Osteocyte (in vitro differentiated cells): Measurements from ENCODE around the gene EIF4A3. TPM values are rescaled to one million over a fixed set of nuclear protein-coding genes. Genes with fewer than 3 reads are reported as not detected.

ENCODE experiments used
- DNase-seq: peaks from one replicate; pipeline ENCODE4 v3.0.0; 2021; ENCODE audit warnings: mixed read lengths; ENCODE audit not compliant: unreplicated experiment; ENCODE audit errors: extremely low spot score
- H3K27ac Mint-ChIP-seq: one replicate; pipeline ENCODE4 v1.8.0; 2021; ENCODE audit warnings: mild to moderate bottlenecking, mixed read lengths; ENCODE audit not compliant: unreplicated experiment
- H3K27me3 Mint-ChIP-seq: one replicate; pipeline ENCODE4 v1.8.0; 2021; ENCODE audit warnings: mixed read lengths; ENCODE audit not compliant: unreplicated experiment
- H3K36me3 Mint-ChIP-seq: one replicate; pipeline ENCODE4 v1.8.0; 2021; ENCODE audit warnings: mixed read lengths; ENCODE audit not compliant: unreplicated experiment
- H3K4me1 Mint-ChIP-seq: one replicate; pipeline ENCODE4 v1.8.0; 2021; ENCODE audit warnings: mixed read lengths; ENCODE audit not compliant: unreplicated experiment
- H3K4me3 Mint-ChIP-seq: one replicate; pipeline ENCODE4 v1.8.0; 2021; ENCODE audit warnings: mild to moderate bottlenecking, moderate library complexity, mixed read lengths; ENCODE audit not compliant: unreplicated experiment
- H3K9me3 Mint-ChIP-seq: one replicate; pipeline ENCODE4 v1.8.0; 2021; ENCODE audit warnings: mixed read lengths; ENCODE audit not compliant: unreplicated experiment
- CTCF ChIP-seq: fragments of 200-600 bp; sonication (generic); IDR thresholded peaks from 2 replicates; pipeline ENCODE4 v1.5.0; 2021; ENCODE audit warnings: antibody characterized with exemption, mild to moderate bottlenecking, moderate library complexity
- total RNA-seq: library from RNA; stranded (reverse); gene quantifications from 2 replicates; pipeline ENCODE4 v1.2.1, GENCODE V29; 2021

The EIF4A3 gene
- total RNA-seq, 1 donor from 2014 or later: 85.7 TPM

DNA sequence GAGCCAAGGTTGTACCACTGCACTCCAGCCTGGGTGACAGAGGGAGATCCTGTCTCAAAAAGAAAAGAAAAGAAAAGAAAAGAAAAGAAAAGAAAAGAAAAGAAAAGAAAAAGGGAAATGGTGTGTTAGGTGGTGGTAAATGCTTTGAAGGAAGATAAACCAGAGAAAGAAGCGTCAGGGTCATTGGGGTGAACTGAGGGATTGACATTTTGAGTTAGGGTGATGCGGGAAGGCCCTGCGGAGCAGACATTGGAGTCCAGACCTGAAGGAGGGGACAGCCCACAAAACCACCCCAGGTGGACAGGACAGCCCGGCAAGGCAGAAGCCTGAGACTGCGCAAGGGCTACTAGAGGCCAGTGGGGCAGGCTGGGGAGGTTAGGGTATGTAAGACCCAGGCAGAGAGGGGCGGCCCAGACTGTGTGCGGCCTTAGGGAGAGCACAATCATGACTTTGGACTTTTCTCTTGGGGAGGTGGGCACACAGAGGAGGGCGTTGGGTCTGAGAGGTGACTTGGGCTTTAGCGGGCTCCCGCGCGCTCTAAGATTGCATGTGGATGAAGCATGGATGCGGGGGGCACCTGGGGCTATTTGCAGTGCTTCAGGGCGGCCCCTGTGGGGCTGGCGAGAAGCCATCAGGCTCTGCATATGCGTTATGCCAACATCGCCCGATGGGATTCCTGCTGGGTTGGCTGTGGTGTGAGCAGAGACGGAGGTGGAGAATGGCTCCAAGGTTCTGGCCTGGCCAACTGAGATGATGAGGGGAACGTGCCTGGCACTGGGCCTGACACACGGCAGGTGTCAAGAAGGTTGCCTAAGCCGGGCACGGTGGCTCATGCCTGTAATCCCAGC lies 48.9 kb downstream of the EIF4A3 start:
- H3K4me3 Mint-ChIP-seq: no peak overlapping the region
- no peak for DNase-seq

GRCh38 chr17:80097127-80097621 lies 49.8 kb downstream of the EIF4A3 start:
- no peak for TF ChIP-seq CTCF
- no peak overlapping the region for H3K27ac Mint-ChIP-seq
- peaks cover 8% of the 10 kb centered on the region for H3K4me1 Mint-ChIP-seq
- H3K27me3 Mint-ChIP-seq: peaks cover 6% of the 10 kb centered on the region
- no peaks in the 10 kb centered on the region for H3K9me3 Mint-ChIP-seq
- no peaks in the 10 kb centered on the region for H3K36me3 Mint-ChIP-seq
- H3K4me3 Mint-ChIP-seq: no peak overlapping the region
- DNase-seq: no peak

More for the DNA sequence above, 48.9 kb downstream of the EIF4A3 start:
- Mint-ChIP-seq H3K9me3 (no peaks in the 10 kb centered on the region), H3K4me1 (peaks cover 14% of the 10 kb centered on the region), H3K27ac (no peak overlapping the region), H3K27me3 (peaks cover 2% of the 10 kb centered on the region), H3K36me3 (no peaks in the 10 kb centered on the region)
- TF ChIP-seq CTCF: no peak

DNA sequence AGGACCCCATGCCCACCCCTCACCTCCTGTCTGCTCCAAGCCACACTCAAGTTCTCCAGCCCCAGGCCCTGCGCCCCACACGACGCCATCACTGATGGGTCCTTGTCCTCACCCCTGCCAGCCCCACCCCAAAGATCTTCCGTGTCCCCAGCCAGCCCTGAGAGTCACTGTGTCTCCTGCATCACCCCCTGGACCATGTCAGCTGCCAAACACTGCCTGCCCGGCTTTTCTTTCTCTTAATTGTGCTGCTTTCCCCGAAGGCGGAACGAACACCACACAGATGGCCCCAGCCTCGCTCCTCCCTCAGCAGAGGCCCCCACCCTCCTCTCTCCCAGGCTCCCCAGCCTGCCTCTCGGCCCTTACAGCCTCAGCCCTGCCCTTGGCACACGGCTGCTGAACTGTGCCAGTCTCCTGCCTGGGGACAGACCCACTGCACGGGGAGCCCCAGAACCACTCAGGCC lies 50.3 kb downstream of the EIF4A3 start:
- Mint-ChIP-seq H3K4me1 (peaks cover 5% of the 10 kb centered on the region), H3K9me3 (no peaks in the 10 kb centered on the region), H3K4me3 (no peak overlapping the region), H3K27me3 (peaks cover 6% of the 10 kb centered on the region), H3K27ac (no peak overlapping the region), H3K36me3 (no peaks in the 10 kb centered on the region)
- no peak for TF ChIP-seq CTCF
- DNase-seq: no peak

DNA sequence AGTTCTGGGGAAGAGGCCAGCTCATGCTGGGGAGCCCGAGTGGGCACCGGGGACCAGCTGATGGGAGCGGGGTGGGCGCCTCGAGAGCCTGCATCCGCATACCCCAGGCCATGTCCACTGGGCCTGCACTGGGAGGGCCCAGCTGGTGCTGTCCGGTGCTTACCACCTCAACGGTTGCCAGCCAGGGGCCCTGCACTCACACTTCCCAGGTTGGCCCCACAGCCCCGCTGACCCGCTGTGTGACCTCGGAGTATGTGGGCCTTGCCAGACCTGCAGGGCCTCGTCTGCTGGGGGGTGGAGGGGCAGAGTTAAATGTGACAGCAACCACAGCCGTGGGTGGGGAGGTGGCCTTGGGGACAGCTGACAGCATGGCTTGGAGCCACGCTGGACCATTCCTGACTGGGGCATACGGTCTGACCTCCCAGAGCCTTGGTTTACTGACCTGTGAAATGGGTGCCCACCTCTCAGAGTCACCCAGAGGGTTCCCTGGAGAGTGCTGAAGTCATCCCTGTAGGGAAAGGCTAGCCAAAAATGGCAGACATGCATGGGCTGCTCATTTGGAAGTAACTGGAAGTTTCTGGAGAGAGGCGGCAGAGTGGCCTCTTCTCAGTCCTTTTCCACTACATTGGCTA lies 51.0 kb downstream of the EIF4A3 start:
- Mint-ChIP-seq H3K9me3 (no peaks in the 10 kb centered on the region), H3K4me1 (peaks cover 4% of the 10 kb centered on the region), H3K4me3 (no peak overlapping the region), H3K36me3 (no peaks in the 10 kb centered on the region), H3K27me3 (peaks cover 7% of the 10 kb centered on the region), H3K27ac (no peak overlapping the region)
- no peak for TF ChIP-seq CTCF
- DNase-seq: no peak
